ENCODE measurements around the gene RIMKLB. TPM values are rescaled to one million over a fixed set of nuclear protein-coding genes. Genes with fewer than 3 reads are reported as not detected.

RIMKLB gene
- total RNA-seq, 2 donors from 2014 or later = 2.5 to 3.1 TPM

Other genes starting within 250 kb of the RIMKLB start
- gene CLEC6A, start 242.0 kb upstream of the RIMKLB start, total RNA-seq = not detected
- not detected for gene CLEC4D, start 184.5 kb upstream of the RIMKLB start, total RNA-seq
- gene CLEC4E, start 157.1 kb upstream of the RIMKLB start, total RNA-seq = not detected
- gene AICDA, start 85.1 kb upstream of the RIMKLB start, total RNA-seq = not detected
- gene MFAP5, start 35.2 kb upstream of the RIMKLB start, total RNA-seq = not detected
- gene A2ML1, start 124.6 kb downstream of the RIMKLB start, total RNA-seq = not detected
- 10 to 100 TPM; 16.7 to 19.7 TPM for gene PHC1, start 216.5 kb downstream of the RIMKLB start, total RNA-seq